ENCODE measurements around the gene ZBTB20.
A peak's percentile ranks its signal among the peaks of the same experiment; 100 is the strongest.

The ZBTB20 gene

DNA sequence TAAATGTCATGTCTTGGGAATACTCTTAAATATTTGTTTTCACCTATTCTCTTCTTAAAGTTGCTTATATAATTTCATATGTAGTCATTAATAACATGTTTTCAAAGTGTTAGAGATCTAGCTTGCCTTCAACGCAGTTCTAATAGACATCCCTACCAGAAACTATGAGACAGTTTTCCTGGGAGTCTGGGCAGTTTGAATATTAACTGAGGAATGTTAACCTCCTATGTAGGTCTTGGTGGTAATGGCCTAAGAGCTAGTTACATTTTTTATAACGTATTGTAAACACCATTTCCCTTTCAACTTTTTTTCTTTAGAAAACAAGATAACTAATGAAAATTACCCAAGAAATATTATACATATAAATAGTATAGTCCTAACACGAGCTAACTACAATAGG is 525.1 kb downstream of the ZBTB20 start:
- TF ChIP-seq, protein P1, sequence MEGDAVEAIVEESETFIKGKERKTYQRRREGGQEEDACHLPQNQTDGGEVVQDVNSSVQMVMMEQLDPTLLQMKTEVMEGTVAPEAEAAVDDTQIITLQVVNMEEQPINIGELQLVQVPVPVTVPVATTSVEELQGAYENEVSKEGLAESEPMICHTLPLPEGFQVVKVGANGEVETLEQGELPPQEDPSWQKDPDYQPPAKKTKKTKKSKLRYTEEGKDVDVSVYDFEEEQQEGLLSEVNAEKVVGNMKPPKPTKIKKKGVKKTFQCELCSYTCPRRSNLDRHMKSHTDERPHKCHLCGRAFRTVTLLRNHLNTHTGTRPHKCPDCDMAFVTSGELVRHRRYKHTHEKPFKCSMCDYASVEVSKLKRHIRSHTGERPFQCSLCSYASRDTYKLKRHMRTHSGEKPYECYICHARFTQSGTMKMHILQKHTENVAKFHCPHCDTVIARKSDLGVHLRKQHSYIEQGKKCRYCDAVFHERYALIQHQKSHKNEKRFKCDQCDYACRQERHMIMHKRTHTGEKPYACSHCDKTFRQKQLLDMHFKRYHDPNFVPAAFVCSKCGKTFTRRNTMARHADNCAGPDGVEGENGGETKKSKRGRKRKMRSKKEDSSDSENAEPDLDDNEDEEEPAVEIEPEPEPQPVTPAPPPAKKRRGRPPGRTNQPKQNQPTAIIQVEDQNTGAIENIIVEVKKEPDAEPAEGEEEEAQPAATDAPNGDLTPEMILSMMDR (conservative IDR thresholded peaks at IDR 0.05; ENCODE audit: control insufficient read depth, insufficient read depth, low read depth, low read length) = no peak
- H3K4me3 ChIP-seq (ENCODE audit: control insufficient read depth, low read depth, low read length) = no peak overlapping the region
- DNase-seq (ENCODE audit: low read depth) = no peak

DNA sequence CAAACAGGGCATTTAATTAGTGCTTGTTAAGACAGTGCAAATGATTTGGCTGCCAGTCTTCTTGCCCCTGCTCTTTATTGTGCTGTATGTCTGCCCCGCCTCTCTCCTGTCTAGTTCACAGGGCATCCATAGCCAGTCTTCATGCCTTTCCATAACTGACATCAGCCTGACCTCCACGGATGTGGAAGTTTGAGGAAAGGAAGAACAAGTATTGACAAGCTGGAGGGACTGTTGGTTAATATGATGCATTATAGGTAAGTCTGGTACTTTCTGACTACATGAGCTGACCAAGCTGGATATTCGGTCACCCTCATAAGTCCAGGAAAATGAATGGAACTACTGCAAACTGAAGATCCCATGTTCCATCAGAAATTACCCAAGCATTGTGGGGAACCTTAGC is 527.3 kb downstream of the ZBTB20 start:
- no peak for DNase-seq (ENCODE audit: low read depth)
- H3K4me3 ChIP-seq (ENCODE audit: control insufficient read depth, low read depth, low read length) = no peak overlapping the region
- TF ChIP-seq, protein P1 (conservative IDR thresholded peaks at IDR 0.05; ENCODE audit: control insufficient read depth, insufficient read depth, low read depth, low read length) = no peak

DNA sequence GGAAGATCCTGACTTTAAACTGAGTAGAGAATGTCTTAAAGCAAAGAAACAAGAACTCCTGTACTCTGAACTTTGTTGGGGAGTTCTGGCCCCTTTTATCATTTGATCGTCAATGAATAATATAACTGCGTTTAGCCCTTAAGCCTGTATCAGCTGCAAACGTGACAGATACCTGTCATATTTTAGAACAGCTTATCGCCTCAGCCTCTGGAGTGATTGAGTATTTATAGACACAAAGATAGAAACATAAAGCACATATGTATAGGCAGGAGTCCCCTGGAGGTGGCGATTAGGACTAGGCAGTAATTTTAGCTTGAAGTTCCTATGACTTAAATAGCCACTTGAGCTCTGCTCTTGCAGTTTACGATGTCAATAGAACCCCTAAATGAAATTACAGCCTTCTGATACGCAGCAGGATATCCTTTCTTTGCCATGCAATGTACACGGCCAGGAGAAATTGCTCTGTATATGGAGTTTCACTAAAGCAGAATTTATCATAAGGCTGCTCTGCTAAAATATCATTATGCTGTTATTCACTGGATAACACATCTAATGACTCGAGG is 531.5 kb downstream of the ZBTB20 start:
- DNase-seq (ENCODE audit: low read depth) = no peak
- H3K4me3 ChIP-seq (ENCODE audit: control insufficient read depth, low read depth, low read length) = no peak overlapping the region
- TF ChIP-seq, protein P1 (conservative IDR thresholded peaks at IDR 0.05; ENCODE audit: control insufficient read depth, insufficient read depth, low read depth, low read length) = no peak

DNA sequence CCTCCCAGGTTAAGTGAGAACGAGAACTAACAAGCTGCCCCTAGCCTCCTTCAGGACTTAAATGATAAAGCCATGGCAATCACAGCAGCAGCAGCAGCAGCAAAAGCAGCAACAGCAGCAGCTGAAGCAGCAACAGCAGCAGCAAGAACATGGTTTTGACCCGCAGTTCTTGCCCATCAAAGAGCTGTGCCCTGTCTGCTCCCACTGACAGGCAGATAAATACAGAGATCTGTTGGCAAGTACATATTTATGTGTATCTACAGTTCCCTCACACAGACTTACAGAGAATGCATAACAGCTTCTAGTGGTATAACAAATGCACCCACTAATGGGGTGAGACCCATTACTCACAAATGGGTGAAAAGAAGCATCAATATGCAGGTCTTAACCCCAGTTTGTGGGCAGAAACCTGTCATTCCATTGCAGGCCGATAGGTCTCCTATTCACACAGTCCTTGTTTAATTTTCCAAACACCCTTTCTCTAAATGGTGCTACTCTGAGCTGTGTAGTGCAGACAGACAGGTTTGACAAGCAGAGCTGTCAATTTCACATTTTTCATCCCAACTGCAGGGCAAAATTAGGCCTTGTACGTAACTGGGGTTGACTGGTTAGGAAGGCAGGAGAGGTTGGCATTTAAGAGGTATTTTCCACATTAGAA is 537.0 kb downstream of the ZBTB20 start:
- TF ChIP-seq, protein P1 (conservative IDR thresholded peaks at IDR 0.05; ENCODE audit: control insufficient read depth, insufficient read depth, low read depth, low read length) = no peak
- no peak for DNase-seq (ENCODE audit: low read depth)
- no peak overlapping the region for H3K4me3 ChIP-seq (ENCODE audit: control insufficient read depth, low read depth, low read length)

DNA sequence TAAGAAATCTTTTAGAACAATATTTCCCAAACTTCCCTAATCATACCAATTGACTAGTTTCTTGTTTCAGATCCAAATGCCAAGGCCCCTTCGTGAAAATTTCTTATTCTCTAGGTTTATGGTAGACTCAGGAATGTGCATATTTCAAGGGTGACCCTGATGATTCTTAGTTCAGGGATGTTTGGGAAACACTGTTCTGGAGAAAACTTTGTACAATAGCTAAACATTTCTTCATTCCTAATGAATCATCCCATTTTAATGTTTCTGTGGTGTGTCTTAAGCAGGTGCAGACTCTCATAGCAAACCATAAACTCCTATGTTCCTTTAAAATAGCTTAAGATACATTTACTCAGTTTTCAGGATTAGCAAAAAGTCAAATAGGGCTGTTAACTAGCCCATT is 538.8 kb downstream of the ZBTB20 start:
- no peak overlapping the region for H3K4me3 ChIP-seq (ENCODE audit: control insufficient read depth, low read depth, low read length)
- TF ChIP-seq, protein P1 (conservative IDR thresholded peaks at IDR 0.05; ENCODE audit: control insufficient read depth, insufficient read depth, low read depth, low read length) = no peak
- DNase-seq (ENCODE audit: low read depth) = peak; percentile 87

DNA sequence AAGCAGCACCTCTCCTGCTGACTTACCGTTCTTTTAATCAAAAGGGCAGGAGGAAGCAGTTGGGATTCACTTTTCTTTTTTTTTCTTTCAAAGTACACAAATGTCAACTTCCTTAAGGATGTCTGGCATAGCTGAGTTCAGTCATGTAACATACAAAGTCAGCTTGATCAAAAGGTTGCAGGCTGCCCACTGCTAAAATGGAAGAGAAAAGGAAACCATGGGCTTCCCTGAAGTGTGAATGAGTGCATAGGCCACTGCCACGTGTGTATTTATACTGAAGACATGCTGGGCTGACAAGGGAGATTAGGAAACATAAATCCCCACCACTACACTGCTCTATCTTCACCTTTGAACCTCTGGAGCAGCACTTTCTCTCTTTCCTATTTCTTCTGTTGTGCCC is 540.8 kb downstream of the ZBTB20 start:
- DNase-seq (ENCODE audit: low read depth) = no peak
- TF ChIP-seq, protein P1 (conservative IDR thresholded peaks at IDR 0.05; ENCODE audit: control insufficient read depth, insufficient read depth, low read depth, low read length) = no peak

More for the DNA sequence above, 540.8 kb downstream of the ZBTB20 start:
- no peak overlapping the region for H3K4me3 ChIP-seq (ENCODE audit: control insufficient read depth, low read depth, low read length)
